GM12892 (cell line): ENCODE measurements around the gene RPGRIP1. TPM values are rescaled to one million over a fixed set of nuclear protein-coding genes. Genes with fewer than 3 reads are reported as not detected.

Source experiments
- DNase-seq: peaks from one replicate; pipeline ENCODE4 v3.0.0; 2011; ENCODE audit not compliant: insufficient read length
- FAIRE-seq: peaks from 2 replicates; lab custom pipeline; 2011; peaks lifted over from hg19 to GRCh38; lab: Jason Lieb, UNC
- POLR2A ChIP-seq: IDR thresholded peaks from 2 replicates; pipeline ENCODE4 v1.6.1; 2011; ENCODE audit warnings: low read depth, low read length, control low read depth
- POLR2AphosphoS5 ChIP-seq: IDR thresholded peaks from 2 replicates; pipeline ENCODE4 v1.6.1; 2011; ENCODE audit warnings: low read depth, low read length, control low read depth
- TAF1 ChIP-seq: IDR thresholded peaks from 2 replicates; pipeline ENCODE4 v1.6.1; 2011; ENCODE audit warnings: low read depth, mild to moderate bottlenecking, control low read depth, low read length, borderline replicate concordance
- polyA plus RNA-seq: library from polyadenylated mRNA; unstranded; fragments of >200 nt; gene quantifications from one replicate; pipeline ENCODE4 v1.2.1, GENCODE V29; 2012; ENCODE audit warnings: missing spikeins, inconsistent platforms; ENCODE audit not compliant: missing spikeins

RPGRIP1 gene
- polyA plus RNA-seq = not detected

DNA sequence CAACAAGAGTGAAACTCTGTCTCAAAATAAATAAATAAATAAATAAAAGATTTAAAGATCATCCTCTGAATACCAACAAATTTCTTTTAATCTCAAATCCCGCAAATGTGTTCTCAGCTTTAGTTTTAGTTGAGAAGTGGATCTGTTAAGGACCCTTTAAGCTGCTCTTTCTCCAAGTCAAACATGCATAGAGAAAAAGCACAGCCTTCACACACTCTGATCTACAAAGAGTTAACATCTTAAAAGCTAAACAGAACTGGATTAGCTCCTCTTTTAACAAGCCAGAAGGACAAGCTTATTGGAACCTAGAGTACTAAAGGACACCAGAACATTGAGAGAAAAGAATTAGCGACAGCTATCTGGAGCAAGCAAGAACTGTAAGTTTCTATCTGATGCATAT is at the start of gene RPGRIP1:
Gene RPGRIP1 (plus strand): TSS at position 301 of the 400 bp plus-strand sequence. CDS start 7,894 bp downstream, outside the sequence.
- no peak for TF ChIP-seq POLR2AphosphoS5
- no peak for TF ChIP-seq POLR2A
- no peak for TF ChIP-seq TAF1
- FAIRE-seq (no peak), DNase-seq (no peak)

- no peak for FAIRE-seq
- TF ChIP-seq POLR2AphosphoS5 (no peak), POLR2A (no peak), TAF1 (no peak)
- no peak for DNase-seq
These were observed 48.7 kb upstream of the RPGRIP1 start for GRCh38 chr14:21231020-21231652.

- TF ChIP-seq POLR2AphosphoS5 (no peak), TAF1 (no peak), POLR2A (no peak)
- no peak for DNase-seq
- FAIRE-seq = peak; percentile 14
These were observed 46.3 kb upstream of the RPGRIP1 start for GRCh38 chr14:21233457-21234076.

GRCh38 chr14:21234112-21234511 is 45.8 kb upstream of the RPGRIP1 start:
- TF ChIP-seq POLR2AphosphoS5 = no peak
- TF ChIP-seq POLR2A = no peak
- TF ChIP-seq TAF1 = no peak
- no peak for FAIRE-seq
- DNase-seq = no peak

DNA sequence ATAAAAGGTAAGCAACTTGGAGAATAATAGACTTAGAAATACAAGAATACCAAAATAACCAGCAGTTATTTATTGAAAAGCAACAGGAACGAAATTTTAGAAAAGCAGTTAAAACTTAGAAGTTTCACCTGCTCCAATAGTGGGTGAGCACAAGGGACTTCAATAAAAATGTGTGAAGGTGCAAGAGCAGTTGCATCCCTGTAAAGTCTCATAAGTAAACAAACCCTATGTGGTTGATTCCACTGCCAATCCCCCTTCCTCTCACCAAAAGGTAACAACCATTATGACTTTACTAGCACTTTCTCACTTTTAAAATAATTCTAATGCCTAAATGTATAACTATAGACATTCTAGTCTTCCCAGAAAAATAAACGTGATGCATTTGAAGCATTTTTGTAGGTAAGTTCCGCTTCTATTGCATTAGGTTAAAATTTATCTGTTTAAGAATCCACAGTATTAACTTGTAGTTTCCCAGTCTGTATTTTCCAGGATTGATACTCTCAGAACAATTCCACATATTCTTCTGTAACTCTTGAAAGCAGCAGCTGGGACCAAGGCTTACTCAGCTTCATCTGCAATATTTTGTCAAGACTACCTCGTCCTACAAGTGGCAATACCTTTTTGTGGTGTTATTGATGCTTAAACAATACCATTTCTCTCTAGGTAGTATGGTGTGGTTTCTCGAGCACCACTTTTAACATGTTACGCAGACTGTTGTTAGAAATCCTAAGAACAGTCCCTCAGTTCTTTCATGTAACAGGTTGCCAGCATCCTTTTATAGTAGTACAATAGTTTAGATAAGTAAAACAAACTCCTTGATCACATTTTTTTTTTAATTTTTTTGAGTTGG is 42.7 kb upstream of the RPGRIP1 start:
- no peak; the same call in 1 of the 2 replicates for TF ChIP-seq POLR2AphosphoS5
- TF ChIP-seq TAF1 = no peak
- TF ChIP-seq POLR2A = no peak
- DNase-seq (no peak), FAIRE-seq (no peak)

DNA sequence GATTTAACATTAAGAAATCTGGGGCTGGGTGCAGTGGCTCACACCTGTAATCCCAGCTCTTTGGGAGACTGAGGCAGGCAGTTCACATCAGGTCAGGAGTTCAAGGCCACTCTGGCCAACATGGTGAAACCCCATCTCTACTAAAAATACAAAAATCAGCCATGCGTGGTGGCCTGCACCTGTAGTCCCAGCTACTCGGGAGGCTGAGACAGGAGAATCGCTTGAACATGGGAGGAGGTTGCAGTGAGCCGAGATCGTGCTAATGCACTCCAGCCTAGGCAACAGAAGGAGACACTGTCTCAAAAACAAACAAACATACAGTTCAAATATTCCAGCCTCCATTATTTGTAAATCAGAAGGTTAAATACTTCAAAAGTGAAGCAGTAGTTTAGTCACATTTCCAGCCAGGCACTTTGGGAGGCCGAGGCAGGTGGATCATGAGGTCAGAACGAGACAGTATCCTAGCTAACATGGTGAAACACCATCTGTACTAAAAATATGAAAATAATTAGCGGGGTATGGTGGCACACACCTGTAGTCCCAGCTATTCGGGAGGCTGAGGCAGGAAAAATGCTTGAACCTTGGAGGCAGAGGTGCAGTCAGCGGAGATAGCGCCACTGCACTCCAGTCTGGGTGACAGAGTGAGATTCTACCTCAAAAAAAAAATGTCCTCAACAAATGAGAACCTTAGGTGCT is 40.9 kb upstream of the RPGRIP1 start:
- FAIRE-seq (no peak), DNase-seq (no peak)
- no peak for TF ChIP-seq POLR2A
- 0 out of 2 replicates have a peak, but pooled peaks have one; percentile 26 for TF ChIP-seq POLR2AphosphoS5
- no peak for TF ChIP-seq TAF1

DNA sequence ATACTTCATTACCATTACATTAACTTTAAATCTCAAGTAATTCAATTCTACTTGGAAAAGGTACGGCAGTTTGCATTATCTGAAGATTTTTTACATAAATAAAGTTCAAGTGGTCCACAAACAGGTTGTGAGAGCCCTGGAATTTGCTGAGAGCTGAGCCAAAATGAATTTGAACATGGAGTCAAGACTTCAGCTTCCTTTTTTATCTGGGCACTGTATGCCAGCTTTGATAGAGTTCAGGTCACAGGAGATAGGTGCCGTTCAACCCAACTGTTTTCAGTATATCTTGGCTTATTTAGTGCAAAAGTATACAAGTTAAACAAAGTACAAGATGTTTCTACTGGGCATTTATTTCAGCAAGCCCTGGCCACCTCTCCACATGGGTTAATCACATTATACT is 39.5 kb upstream of the RPGRIP1 start:
- FAIRE-seq (no peak), DNase-seq (no peak)
- TF ChIP-seq POLR2A (0 out of 2 replicates have a peak, but pooled peaks have one; percentile 25), TAF1 (no peak)

DNA sequence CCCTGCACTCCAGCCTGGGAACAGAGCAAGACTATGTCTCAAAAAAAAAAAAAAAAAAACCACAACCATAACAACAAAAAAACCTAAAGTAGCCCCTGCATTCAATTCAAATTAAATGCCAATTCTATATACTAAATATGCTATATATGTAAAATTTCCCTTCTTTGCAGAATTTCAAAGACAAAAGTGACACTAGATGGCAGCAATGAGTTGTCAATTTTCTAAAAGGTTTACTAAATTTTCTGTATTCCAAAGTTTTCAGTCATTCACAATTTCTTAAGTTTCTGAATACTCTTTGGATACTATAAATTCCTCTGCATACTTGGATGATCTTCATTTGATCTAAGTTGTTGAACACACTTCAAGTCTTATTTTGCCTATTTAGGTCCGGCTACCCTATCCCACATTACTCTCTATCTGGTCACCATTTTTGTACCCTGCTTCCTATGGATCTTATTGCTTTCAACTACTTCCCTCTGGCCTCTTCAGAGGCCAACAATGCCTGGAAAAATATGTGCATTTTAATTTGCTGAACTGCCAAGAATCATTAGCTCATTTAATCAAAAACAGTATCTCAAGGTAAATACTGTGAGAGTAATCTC is 38.6 kb upstream of the RPGRIP1 start:
- DNase-seq = no peak
- TF ChIP-seq POLR2A (no peak), POLR2AphosphoS5 (0 out of 2 replicates have a peak, but pooled peaks have one; percentile 27), TAF1 (no peak)
- FAIRE-seq = no peak

GRCh38 chr14:21244544-21244943 is 35.3 kb upstream of the RPGRIP1 start:
- no peak for DNase-seq
- no peak for TF ChIP-seq TAF1
- peak; percentile 58 for TF ChIP-seq POLR2A
- TF ChIP-seq POLR2AphosphoS5 = peak; percentile 64; the same call in 1 of the 2 replicates
- FAIRE-seq = peak; percentile 62

DNA sequence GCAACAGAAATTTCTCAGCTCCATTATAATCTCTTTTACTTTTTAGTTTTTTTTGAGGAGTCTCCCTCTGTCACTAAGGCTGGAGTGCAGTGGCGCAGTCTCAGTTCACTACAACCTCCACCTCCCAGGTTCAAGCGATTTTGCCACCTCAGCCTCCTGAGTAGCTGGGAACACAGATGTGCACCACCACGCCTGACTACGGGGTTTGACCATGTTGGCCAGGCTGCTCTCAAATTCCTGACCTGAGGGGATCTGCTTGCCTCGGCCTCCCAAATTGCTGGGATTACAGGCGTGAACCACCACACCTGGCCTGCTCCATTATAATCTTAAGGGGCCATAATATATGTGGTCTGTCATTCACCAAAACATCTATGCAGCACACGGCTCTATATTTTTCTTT is 34.1 kb upstream of the RPGRIP1 start:
- no peak for FAIRE-seq
- peak; percentile 69; the same call in 1 of the 2 replicates for TF ChIP-seq POLR2A
- peak; percentile 76 for TF ChIP-seq POLR2AphosphoS5
- no peak for TF ChIP-seq TAF1
- no peak for DNase-seq
